HUES48 (cell line): Measurements from ENCODE around the gene CARNS1.
A peak's percentile ranks its signal among the peaks of the same experiment; 100 is the strongest.
"Not testable (repeated sequence)": the region's sequence is repeated elsewhere in the genome, so short reads cannot be mapped to it uniquely, and the experiment has no call there.

ENCODE experiments used
- H3K27ac ChIP-seq: one replicate; pipeline ENCODE4 v1.7.0; 2013; ENCODE audit warnings: low read depth, low read length, inconsistent platforms
- H3K27me3 ChIP-seq: 2 replicates; pipeline ENCODE4 v1.6.1; 2013; ENCODE audit warnings: mild to moderate bottlenecking, low read length; ENCODE audit not compliant: control insufficient read depth, insufficient read depth
- H3K36me3 ChIP-seq: 2 replicates; pipeline ENCODE4 v1.6.1; 2013; ENCODE audit warnings: low read length; ENCODE audit not compliant: control insufficient read depth, insufficient read depth
- H3K4me1 ChIP-seq: 2 replicates; pipeline ENCODE4 v1.6.1; 2013; ENCODE audit warnings: mild to moderate bottlenecking, low read length; ENCODE audit not compliant: control insufficient read depth, insufficient read depth
- H3K4me3 ChIP-seq: 2 replicates; pipeline ENCODE4 v1.5.1; 2013; ENCODE audit warnings: mild to moderate bottlenecking, low read depth, low read length
- H3K9ac ChIP-seq: 2 replicates; pipeline ENCODE4 v1.6.1; 2013; ENCODE audit warnings: mild to moderate bottlenecking, low read depth, low read length, moderate library complexity
- H3K9me3 ChIP-seq: 2 replicates; pipeline ENCODE4 v1.6.1; 2013; ENCODE audit warnings: low read length; ENCODE audit not compliant: control insufficient read depth, insufficient read depth

CARNS1 gene

DNA sequence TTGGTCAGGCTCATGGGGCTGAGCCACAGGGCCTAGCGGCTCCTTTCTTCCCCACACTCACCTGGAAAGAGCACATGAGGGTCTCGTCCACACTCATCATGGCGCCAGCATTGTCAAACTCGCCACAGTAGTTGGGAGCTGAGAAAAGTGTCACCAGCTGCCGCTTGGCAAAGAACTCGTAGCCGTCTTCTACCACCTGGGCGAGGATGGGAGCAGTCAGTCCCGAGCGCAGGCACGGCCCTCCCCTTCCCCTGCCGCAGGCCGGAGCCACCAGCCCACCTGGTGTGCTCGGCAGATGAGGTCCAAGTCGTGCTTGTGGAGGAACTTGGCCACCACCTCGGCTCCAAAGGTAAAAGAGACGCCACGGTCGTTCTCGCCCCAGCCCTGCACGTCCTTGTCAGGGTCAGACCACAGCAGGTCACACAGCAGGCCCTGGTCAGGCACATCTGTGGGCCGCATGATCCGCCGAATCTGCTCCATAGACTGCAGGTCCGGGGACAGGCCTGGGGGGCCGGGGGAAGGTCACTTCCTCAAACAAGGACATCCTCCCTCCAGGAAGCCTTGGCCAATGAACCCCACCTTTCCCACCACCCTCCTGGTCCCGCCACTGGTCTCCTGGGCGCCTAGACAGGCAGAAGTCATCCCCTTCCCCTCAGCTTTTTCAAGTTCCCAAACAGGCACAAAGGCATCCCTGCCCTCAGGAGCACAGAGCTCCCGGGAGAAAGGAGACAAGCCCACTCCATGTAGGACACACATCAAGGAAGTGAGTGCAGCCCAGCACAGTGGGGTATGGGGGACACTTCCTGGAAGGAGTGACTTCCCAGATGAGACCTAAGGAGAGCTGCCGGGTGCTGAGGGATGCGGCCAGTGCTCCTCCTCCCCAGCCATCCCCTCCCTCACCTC is 16.6 kb upstream of the CARNS1 start:
- H3K9ac ChIP-seq: no peak overlapping the region
- H3K4me3 ChIP-seq: no peak overlapping the region
- H3K27me3 ChIP-seq: no peaks in the 10 kb centered on the region
- H3K9me3 ChIP-seq: no peaks in the 10 kb centered on the region
- no peak overlapping the region for H3K27ac ChIP-seq
- H3K4me1 ChIP-seq: peaks cover 9% of the 10 kb centered on the region; the same call in 1 of the 2 replicates
- peaks cover 49% of the 10 kb centered on the region for H3K36me3 ChIP-seq

GRCh38 chr11:67400251-67400941 is 15.1 kb upstream of the CARNS1 start:
- peaks cover 9% of the 10 kb centered on the region; the same call in 1 of the 2 replicates for H3K4me1 ChIP-seq
- H3K4me3 ChIP-seq: peak overlapping the region; percentile 91
- no peaks in the 10 kb centered on the region for H3K9me3 ChIP-seq
- no peaks in the 10 kb centered on the region for H3K27me3 ChIP-seq
- H3K27ac ChIP-seq: no peak overlapping the region
- H3K36me3 ChIP-seq: peaks cover 42% of the 10 kb centered on the region
- H3K9ac ChIP-seq: 0 out of 2 replicates have a peak overlapping the region, but pooled peaks have one; percentile 71

- Histone ChIP-seq H3K36me3 (peaks cover 36% of the 10 kb centered on the region), H3K9ac (peak overlapping the region; percentile 71), H3K9me3 (no peaks in the 10 kb centered on the region), H3K27me3 (no peaks in the 10 kb centered on the region), H3K4me3 (peak overlapping the region; percentile 91), H3K4me1 (peaks cover 9% of the 10 kb centered on the region; the same call in 1 of the 2 replicates), H3K27ac (peak overlapping the region; percentile 90)
Observed at GRCh38 chr11:67400942-67401494, 14.5 kb upstream of the CARNS1 start.

DNA sequence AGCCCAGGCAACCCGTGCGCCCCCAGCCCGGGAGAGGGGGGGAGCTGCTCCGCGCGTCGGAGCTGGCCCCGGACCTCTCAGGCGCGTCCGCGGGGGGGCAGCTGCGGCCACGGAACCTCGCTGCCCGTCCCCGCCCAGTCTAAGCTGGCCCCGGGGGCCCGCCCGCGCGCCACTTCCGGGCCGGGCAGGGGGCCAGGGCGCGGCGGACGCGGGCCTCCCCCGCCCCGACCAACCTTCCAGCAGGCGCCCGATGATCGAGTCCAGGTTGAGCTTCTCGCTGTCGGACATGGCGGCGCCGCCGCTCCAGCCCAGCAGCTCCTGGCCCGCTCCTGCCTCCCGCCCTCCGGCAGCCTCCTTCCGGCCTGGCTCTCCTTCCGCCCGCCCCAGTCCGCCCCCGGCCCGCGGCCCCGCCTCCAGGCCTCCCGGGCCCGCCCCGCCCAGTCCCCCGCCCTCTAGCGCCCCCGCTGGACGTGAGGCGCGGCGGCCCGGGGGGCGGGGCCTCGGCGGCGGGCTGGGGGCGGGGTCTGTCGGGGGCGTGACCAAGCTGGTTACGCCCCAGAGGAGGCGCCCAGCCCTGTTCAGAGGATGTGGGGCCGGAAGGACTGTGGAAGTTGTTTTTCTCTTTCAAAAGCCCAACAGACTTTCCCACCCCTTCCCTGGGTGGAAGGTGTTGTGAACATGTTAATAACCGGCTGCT is 13.8 kb upstream of the CARNS1 start, which contains the start of gene PPP1CA:
PPP1CA (minus strand) TSS at position 364 of the 697 bp plus-strand sequence; CDS start at position 288, 76 bp downstream.
- H3K27ac ChIP-seq: peak within 1 kb of the TSS; percentile 90

DNA sequence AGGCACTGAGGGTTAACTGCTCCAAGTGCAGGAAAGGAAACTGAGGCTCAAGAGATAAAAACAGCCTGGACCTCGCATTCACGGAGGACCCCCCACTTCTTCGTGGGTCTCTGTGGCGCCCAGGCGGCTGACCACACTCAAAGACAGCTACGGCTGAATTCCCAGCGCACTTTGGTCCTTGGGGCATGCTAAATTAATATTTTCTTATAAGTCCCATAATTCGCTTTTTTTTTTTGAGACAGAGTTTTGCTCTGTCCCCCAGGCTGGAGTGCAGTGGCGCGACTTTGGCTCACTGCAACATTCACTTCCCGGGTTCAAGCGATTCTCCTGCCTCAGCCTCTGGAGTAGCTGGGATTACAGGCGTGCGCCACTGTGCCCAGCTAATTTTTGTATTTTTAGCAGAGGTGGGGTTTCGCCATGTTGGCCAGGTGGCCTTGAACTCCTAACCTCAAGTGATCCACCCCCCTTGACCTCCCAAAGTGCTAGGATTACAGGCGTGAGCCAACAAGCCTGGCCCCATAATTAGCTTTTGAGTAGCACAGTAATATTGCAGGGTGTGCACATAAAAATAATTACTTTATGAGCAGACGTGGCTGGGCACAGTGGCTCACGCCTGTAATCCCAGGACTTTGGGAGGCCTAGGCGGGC is 13.2 kb upstream of the CARNS1 start:
- Histone ChIP-seq H3K4me3 (peak overlapping the region; percentile 38; the same call in 1 of the 2 replicates), H3K36me3 (peaks cover 30% of the 10 kb centered on the region)
- not testable (repeated sequence) for H3K4me1 ChIP-seq

More for the DNA sequence above, 13.8 kb upstream of the CARNS1 start, which contains the start of gene PPP1CA:
- H3K9ac ChIP-seq: peak within 1 kb of the TSS; percentile 71
- H3K4me3 ChIP-seq: peak within 1 kb of the TSS; percentile 91
- H3K27me3 ChIP-seq: no peaks in the 10 kb centered on the region
- H3K36me3 ChIP-seq: peaks cover 33% of the 10 kb centered on the region
- H3K4me1 ChIP-seq: peaks cover 9% of the 10 kb centered on the region; the same call in 1 of the 2 replicates
- H3K9me3 ChIP-seq: no peaks in the 10 kb centered on the region

DNA sequence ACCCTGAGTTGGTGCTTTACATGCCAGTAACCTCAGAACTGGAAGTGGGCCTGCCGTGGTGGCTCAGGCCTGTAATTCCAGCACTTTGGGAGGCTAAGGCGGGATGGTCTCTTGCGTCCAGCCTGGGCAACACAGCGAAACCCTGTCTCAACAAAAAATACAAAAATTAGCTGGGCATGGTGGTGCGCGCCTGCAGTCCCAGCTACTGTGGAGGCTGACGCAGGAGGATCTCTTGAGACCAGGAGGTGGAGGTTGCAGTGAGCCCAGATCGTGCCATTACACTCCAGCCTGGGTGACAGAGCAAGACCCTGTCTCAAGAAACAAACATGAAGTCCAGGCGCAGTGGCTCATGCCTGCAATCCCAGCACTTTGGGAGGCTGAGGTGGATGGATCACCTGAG is 12.4 kb upstream of the CARNS1 start:
- H3K36me3 ChIP-seq: peaks cover 23% of the 10 kb centered on the region
- H3K9ac ChIP-seq, H3K27me3 ChIP-seq, H3K4me1 ChIP-seq, H3K4me3 ChIP-seq, H3K9me3 ChIP-seq, H3K27ac ChIP-seq: not testable (repeated sequence)

More for the DNA sequence above, 13.2 kb upstream of the CARNS1 start:
- H3K27me3 ChIP-seq, H3K9me3 ChIP-seq, H3K9ac ChIP-seq: not testable (repeated sequence)
- peak overlapping the region; percentile 88 for H3K27ac ChIP-seq

- no peaks in the 10 kb centered on the region for H3K9me3 ChIP-seq
- H3K36me3 ChIP-seq: peaks cover 7% of the 10 kb centered on the region
- H3K4me3 ChIP-seq: no peak overlapping the region
- H3K27me3 ChIP-seq: no peaks in the 10 kb centered on the region
- H3K4me1 ChIP-seq: peaks cover 10% of the 10 kb centered on the region
- no peak overlapping the region for H3K27ac ChIP-seq
- no peak overlapping the region for H3K9ac ChIP-seq
Observed at GRCh38 chr11:67404515-67405195, 10.8 kb upstream of the CARNS1 start.

GRCh38 chr11:67405196-67405567 is 10.3 kb upstream of the CARNS1 start:
- Histone ChIP-seq H3K4me3 (no peak overlapping the region), H3K36me3 (peaks cover 4% of the 10 kb centered on the region; the same call in 1 of the 2 replicates), H3K4me1 (peaks cover 15% of the 10 kb centered on the region), H3K9ac (no peak overlapping the region), H3K9me3 (no peaks in the 10 kb centered on the region), H3K27ac (no peak overlapping the region), H3K27me3 (no peaks in the 10 kb centered on the region)

GRCh38 chr11:67405688-67406339 is 9.7 kb upstream of the CARNS1 start:
- no peaks in the 10 kb centered on the region for H3K27me3 ChIP-seq
- H3K4me1 ChIP-seq: peaks cover 13% of the 10 kb centered on the region
- H3K36me3 ChIP-seq: no peaks in the 10 kb centered on the region
- H3K9ac ChIP-seq: no peak overlapping the region
- no peaks in the 10 kb centered on the region for H3K9me3 ChIP-seq
- no peak overlapping the region for H3K27ac ChIP-seq
- no peak overlapping the region for H3K4me3 ChIP-seq
